Astrocyte of the spinal cord (primary cell): ENCODE results near the gene SMYD3.

Source experiments
- DNase-seq: peaks from one replicate; pipeline ENCODE4 v3.0.0; 2011; ENCODE audit warnings: low read depth, low spot score
- H3K4me3 ChIP-seq: 2 replicates; pipeline ENCODE4 v1.5.1; 2011; ENCODE audit warnings: low read depth, mild to moderate bottlenecking, low read length, moderate library complexity
- in situ Hi-C: cut with HindIII; loops from 2 replicates; pipeline ENCODE4 v1.10.0; 2017; ENCODE audit warnings: low sequenced_read_pairs
- TF ChIP-seq, protein P1 (sequence below): IDR thresholded peaks from 2 replicates; pipeline ENCODE4 v1.5.1; 2012; ENCODE audit warnings: low read depth, mild to moderate bottlenecking, low read length, inconsistent platforms

Gene SMYD3

DNA sequence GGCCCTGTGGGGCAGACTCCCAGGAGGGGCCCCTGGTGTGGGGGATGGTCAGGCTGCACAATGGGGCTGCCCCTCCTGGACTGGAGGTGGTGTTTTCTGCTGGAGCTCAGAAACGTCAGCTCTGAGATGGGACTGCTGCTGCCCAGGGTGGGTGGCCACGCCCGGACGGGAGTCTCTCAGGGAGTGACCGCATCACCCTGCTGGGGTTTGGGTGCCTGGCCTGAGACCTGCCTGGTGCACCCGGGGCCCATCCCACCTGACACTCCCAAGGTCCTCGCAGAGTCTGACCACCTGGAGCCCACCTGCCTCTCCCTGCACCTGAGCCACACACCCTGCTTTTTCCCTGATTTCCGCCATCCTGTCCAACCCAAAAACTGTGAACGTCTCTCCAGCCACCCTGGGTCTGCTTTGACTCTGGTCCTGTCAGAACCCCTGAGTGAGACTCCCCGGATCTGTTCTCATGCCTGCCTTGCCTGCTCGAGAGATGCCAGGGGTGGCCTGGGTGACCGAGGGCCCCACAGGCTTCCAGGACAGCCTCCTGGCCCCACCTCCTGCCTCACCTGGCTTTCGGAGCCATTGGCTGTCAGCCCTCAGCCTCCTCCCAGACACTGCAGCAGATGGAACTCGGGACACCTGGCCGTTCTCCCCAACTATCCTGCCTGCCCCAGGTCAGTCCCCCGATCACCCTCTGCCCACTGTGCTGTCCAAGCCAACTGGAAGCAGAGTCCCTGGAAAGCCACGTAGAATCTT lies 11.6 kb upstream of the SMYD3 start:
- TF ChIP-seq, protein P1, sequence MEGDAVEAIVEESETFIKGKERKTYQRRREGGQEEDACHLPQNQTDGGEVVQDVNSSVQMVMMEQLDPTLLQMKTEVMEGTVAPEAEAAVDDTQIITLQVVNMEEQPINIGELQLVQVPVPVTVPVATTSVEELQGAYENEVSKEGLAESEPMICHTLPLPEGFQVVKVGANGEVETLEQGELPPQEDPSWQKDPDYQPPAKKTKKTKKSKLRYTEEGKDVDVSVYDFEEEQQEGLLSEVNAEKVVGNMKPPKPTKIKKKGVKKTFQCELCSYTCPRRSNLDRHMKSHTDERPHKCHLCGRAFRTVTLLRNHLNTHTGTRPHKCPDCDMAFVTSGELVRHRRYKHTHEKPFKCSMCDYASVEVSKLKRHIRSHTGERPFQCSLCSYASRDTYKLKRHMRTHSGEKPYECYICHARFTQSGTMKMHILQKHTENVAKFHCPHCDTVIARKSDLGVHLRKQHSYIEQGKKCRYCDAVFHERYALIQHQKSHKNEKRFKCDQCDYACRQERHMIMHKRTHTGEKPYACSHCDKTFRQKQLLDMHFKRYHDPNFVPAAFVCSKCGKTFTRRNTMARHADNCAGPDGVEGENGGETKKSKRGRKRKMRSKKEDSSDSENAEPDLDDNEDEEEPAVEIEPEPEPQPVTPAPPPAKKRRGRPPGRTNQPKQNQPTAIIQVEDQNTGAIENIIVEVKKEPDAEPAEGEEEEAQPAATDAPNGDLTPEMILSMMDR: no peak
- H3K4me3 ChIP-seq: no peak overlapping the region
- in situ Hi-C loops: no loop called here
- no peak for DNase-seq

DNA sequence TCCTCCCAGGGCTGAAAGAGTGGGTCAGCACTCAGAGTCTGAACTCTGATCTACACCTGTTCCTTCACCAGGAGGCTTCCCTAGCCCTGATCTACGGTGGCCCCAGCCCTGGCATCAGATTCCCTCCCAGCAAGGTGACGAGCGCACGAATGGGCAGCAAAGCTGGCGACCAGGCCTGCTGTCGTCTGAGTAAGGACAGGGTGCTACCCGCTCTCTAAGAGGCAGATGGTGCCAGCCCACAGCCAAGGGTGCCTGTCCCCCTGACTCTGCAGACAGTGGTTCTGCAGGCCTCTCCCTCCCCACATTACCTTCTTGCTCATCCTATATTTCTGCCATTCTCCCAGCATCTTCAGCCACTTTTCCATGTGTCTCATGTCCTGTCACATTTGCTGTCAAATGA lies 10.3 kb upstream of the SMYD3 start:
- TF ChIP-seq, protein P1: no peak
- in situ Hi-C loops: no loop called here
- DNase-seq: no peak
- H3K4me3 ChIP-seq: no peak overlapping the region

DNA sequence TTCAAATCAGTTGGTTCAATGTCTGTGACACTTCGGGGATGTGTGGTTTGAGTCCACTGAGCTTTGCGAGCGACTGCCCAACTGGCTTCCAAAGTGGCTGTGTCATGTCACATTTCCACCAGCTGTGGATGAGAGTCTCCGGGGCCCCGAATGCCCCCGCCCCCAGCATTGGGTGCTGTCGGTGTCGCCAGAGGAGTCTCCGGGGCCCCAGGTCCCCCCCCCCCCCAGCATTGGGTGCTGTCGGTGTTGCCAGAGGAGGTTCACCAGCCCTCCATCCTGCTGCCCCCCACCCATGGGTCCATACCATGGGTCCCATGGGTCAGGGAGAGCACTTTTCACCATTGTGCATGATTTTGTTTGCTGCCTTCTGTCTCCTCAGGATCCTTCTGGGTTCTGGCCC lies 9.0 kb upstream of the SMYD3 start:
- no peak for DNase-seq
- H3K4me3 ChIP-seq: no peak overlapping the region
- in situ Hi-C loops: no loop called here
- TF ChIP-seq, protein P1: no peak

DNA sequence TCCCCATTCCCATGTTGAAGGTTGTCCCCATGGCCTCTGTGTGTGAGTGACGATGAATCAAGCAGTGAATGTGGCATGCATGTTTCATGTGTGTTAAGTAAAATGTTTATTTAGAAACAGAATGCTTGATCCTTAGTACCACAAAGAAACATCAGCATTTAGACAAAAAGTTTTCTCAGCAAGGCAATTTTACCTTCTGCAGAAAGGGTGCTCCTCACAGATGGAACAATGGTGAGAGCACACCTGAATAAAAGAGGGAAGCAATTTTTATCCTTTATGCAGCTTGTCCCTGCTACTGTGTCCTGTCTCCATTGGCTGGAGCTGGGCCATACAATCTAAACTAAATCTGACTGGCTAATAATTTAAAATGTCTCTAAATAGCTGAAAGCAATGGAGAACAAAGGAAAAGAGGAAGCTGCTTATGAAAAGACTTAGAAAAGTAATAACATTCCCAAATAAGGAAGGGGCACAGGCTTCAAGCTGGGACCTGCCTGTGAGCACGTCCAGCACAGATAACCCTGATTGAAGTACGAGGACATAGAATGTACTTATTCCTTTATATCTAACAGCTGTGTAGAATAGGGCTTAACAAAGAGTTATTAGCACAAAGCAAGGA lies 8.4 kb upstream of the SMYD3 start:
- in situ Hi-C loops: no loop called here
- no peak overlapping the region for H3K4me3 ChIP-seq
- no peak for DNase-seq
- TF ChIP-seq, protein P1: no peak

DNA sequence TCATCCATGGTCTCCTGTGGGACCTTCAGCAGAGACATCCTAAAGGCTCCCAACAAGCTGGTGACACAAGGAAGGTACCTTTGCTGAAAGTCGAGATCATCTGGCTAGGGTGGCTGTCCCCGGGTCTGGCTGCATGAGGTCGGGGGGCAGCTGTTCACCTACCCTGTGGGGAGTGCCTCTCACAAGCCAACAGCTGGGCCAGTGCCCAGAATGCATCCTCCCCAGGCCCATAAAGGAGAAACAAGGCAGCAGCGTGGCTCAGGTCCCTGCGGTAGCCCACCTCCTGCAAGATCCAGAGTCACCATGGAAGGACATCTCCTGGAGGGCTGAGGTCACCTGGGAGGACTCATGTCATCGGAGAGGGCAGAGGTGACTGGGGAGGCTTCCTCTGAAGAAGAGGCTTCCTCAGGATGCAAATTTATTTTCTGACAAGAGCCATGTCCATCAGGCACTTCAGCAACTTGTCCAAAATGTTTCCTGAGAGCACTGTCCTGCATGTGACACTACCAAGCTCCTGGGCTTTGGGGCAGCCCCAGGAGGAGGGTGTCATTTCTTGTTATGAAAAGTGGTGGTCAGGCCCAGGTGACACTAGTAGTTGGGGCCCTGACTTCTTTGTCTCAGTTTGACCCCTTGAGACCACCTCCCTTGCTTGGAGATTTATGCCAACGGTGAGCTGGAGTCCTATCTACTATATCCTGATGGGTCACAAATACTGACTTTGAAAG lies 6.7 kb upstream of the SMYD3 start:
- DNase-seq: no peak
- TF ChIP-seq, protein P1: no peak
- in situ Hi-C loops: no loop called here
- no peak overlapping the region for H3K4me3 ChIP-seq

DNA sequence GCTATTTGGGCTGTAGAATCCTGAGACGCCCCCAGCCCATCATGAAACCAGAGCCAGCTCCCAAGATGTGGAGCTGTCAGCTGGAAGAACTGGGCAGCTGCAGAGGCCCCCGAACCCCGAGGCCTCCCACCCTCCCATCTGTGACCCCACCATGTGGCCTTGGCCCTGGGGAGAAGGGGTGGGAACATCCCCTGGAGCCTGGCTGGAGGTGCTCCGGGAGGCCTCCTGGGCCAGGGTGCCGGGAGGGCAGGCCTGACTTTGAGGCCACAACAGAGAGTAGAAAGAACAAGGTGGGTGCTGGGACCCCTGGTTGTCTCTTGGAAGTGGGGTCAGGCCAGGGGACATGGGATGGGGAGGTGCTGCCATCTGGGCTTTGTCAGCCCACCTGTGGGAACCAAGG lies 6.0 kb upstream of the SMYD3 start:
- no peak for DNase-seq
- TF ChIP-seq, protein P1: no peak
- in situ Hi-C loops: no loop called here
- no peak overlapping the region for H3K4me3 ChIP-seq
